Immature natural killer cell (primary cell): ENCODE measurements around the gene AQR. TPM values are rescaled to one million over a fixed set of nuclear protein-coding genes. Genes with fewer than 3 reads are reported as not detected.

Experiments
- polyA plus RNA-seq, 3 donors: library from polyadenylated mRNA; unstranded; fragments of 300-500 nt; fragmentation: Illumina TruSeq; gene quantifications; one replicate each; pipeline ENCODE4 v1.2.3, GENCODE V29; 2021

The AQR gene
- polyA plus RNA-seq, 3 donors from 2014 or later: 8.5 to 16.2 (median 9.9) TPM

Other genes with a start within 250 kb of the AQR start
- not detected for gene GJD2, start 214.7 kb downstream of the AQR start, polyA plus RNA-seq
- gene ACTC1, start 174.2 kb downstream of the AQR start, polyA plus RNA-seq: not detected
- gene ZNF770, start 18.5 kb upstream of the AQR start, polyA plus RNA-seq: 10 to 100 TPM; 38.8 to 59.7 (median 40.6) TPM
- gene NANOGP8, start 115.6 kb upstream of the AQR start, polyA plus RNA-seq: not detected